H1 (cell line): Measurements from ENCODE around the gene SLC9C2. TPM values are rescaled to one million over a fixed set of nuclear protein-coding genes. Genes with fewer than 3 reads are reported as not detected.

Experiments
- CTCF ChIA-PET: fragments of 300-600 bp; sonication (Branson Sonifier 250); formaldehyde crosslinking; loops from one replicate; lab custom pipeline; 2021; ENCODE audit not compliant: partially characterized antibody; lab: Charles Lee
- POLR2A ChIA-PET: fragments of 300-600 bp; sonication (Branson Sonifier 250); formaldehyde crosslinking; loops from one replicate; lab custom pipeline; 2021; ENCODE audit warnings: inconsistent platforms; ENCODE audit not compliant: partially characterized antibody; lab: Charles Lee
- DNase-seq, 2 experiments: peaks; one replicate each; pipeline versions ENCODE4 v3.0.0 to v3.0.0-alpha.2; 2010 to 2022; ENCODE audit warnings: low spot score in 2 of 2, low read depth in 1 of 2, mixed read lengths in 1 of 2
- FAIRE-seq: peaks from 2 replicates; lab custom pipeline; 2011; peaks lifted over from hg19 to GRCh38; lab: Jason Lieb, UNC
- H2AFZ ChIP-seq: 2 replicates; pipeline ENCODE4 v1.8.1; 2012; ENCODE audit warnings: low read length, inconsistent platforms
- H2AK5ac ChIP-seq: 2 replicates; pipeline ENCODE4 v1.6.1; 2013; ENCODE audit warnings: low read depth, low read length
- H2BK120ac ChIP-seq: replicated peaks from 2 replicates; pipeline ENCODE3; 2013; ENCODE audit warnings: low read depth, low read length, inconsistent platforms
- H2BK12ac ChIP-seq: 2 replicates; pipeline ENCODE4 v1.6.1; 2013; ENCODE audit warnings: low read depth, low read length
- H2BK15ac ChIP-seq: 2 replicates; pipeline ENCODE4 v1.6.1; 2013; ENCODE audit warnings: low read length
- H2BK20ac ChIP-seq: 2 replicates; pipeline ENCODE4 v1.6.1; 2013; ENCODE audit warnings: low read length
- H2BK5ac ChIP-seq: 2 replicates; pipeline ENCODE4 v1.6.1; 2013; ENCODE audit warnings: low read depth, low read length
- H3K14ac ChIP-seq: 2 replicates; pipeline ENCODE4 v1.6.1; 2013; ENCODE audit warnings: inconsistent platforms; ENCODE audit not compliant: insufficient read length
- H3K18ac ChIP-seq: 2 replicates; pipeline ENCODE4 v1.6.1; 2013; ENCODE audit warnings: low read length; ENCODE audit errors: extremely low read depth
- H3K23ac ChIP-seq: 2 replicates; pipeline ENCODE4 v1.6.1; 2013; ENCODE audit warnings: inconsistent platforms; ENCODE audit not compliant: insufficient read length
- H3K23me2 ChIP-seq: 2 replicates; pipeline ENCODE4 v1.6.1; 2013; ENCODE audit warnings: low read depth, low read length
- H3K27ac ChIP-seq: 2 replicates; pipeline ENCODE4 v1.6.1; 2011; ENCODE audit warnings: low read depth, low read length, inconsistent platforms
- H3K27me3 ChIP-seq, 4 experiments: replicated peaks in 1 of 4; 1 replicate in 1 of 4; 2 replicates in 3 of 4; pipeline versions ENCODE4 v1.6.1 to v1.8.1; 2011 to 2013; ENCODE audit warnings: low read length in 3 of 4, mild to moderate bottlenecking in 3 of 4, inconsistent platforms in 2 of 4, mixed read lengths in 2 of 4, moderate library complexity in 1 of 4; ENCODE audit not compliant: control insufficient read depth in 3 of 4, insufficient read depth in 3 of 4; ENCODE audit errors: extremely low read depth in 1 of 4
- H3K36me3 ChIP-seq, 4 experiments: 2 replicates each; pipeline versions ENCODE4 v1.6.1 to v1.8.1; 2011 to 2013; ENCODE audit warnings: mild to moderate bottlenecking in 4 of 4, low read length in 3 of 4, moderate library complexity in 2 of 4, control low read depth in 1 of 4, inconsistent platforms in 1 of 4; ENCODE audit not compliant: insufficient read depth in 4 of 4, control insufficient read depth in 2 of 4
- H3K4ac ChIP-seq: replicated peaks from 2 replicates; pipeline ENCODE3; 2013; ENCODE audit warnings: low read length, low read depth, mixed read lengths, inconsistent platforms; ENCODE audit not compliant: insufficient read length
- H3K4me1 ChIP-seq, 4 experiments: replicated peaks in 1 of 4; 1 replicate in 1 of 4; 2 replicates in 3 of 4; pipeline versions ENCODE4 v1.6.1 to v1.8.1; 2011 to 2013; ENCODE audit warnings: low read length in 3 of 4, inconsistent platforms in 2 of 4, mixed read lengths in 1 of 4; ENCODE audit not compliant: insufficient read depth in 4 of 4, control insufficient read depth in 3 of 4
- H3K4me2 ChIP-seq, 2 experiments: 2 replicates each; pipeline versions ENCODE4 v1.6.1 to v1.8.1; 2011 to 2013; ENCODE audit warnings: low read depth in 2 of 2, low read length in 2 of 2, control low read depth in 1 of 2, inconsistent platforms in 1 of 2, mild to moderate bottlenecking in 1 of 2; ENCODE audit not compliant: insufficient read depth in 1 of 2
- H3K4me3 ChIP-seq, 4 experiments: fragments of 200-600, 300-600 bp in 1 of 4; sonication (generic), shearing (Covaris generic), sonication (Bioruptor Twin) in 1 of 4; 2 replicates each; pipeline versions ENCODE4 v1.5.1 to v1.8.1; 2011 to 2016; ENCODE audit warnings: low read length in 4 of 4, low read depth in 3 of 4, control low read depth in 2 of 4, inconsistent platforms in 2 of 4, mild to moderate bottlenecking in 2 of 4, mixed read lengths in 1 of 4, moderate library complexity in 1 of 4; ENCODE audit not compliant: insufficient read depth in 2 of 4; ENCODE audit errors: extremely low read depth in 1 of 4
- H3K56ac ChIP-seq: replicated peaks from 2 replicates; pipeline ENCODE3; 2013; ENCODE audit warnings: low read depth, mild to moderate bottlenecking, mixed read lengths, low read length, inconsistent platforms; ENCODE audit not compliant: insufficient read length
- H3K79me1 ChIP-seq: 2 replicates; pipeline ENCODE4 v1.6.1; 2013; ENCODE audit warnings: low read depth, low read length, control low read depth
- H3K79me2 ChIP-seq, 2 experiments: 2 replicates each; pipeline versions ENCODE4 v1.6.1 to v1.8.1; 2012 to 2013; ENCODE audit warnings: low read length in 2 of 2, mild to moderate bottlenecking in 2 of 2, inconsistent platforms in 1 of 2; ENCODE audit not compliant: insufficient read depth in 2 of 2, control insufficient read depth in 1 of 2
- H3K9ac ChIP-seq, 4 experiments: replicated peaks in 1 of 4; 1 replicate in 1 of 4; 2 replicates in 3 of 4; pipeline versions ENCODE4 v1.6.1 to v1.8.1; 2011 to 2013; ENCODE audit warnings: low read depth in 3 of 4, low read length in 3 of 4, control low read depth in 2 of 4, mild to moderate bottlenecking in 2 of 4, moderate library complexity in 2 of 4, inconsistent platforms in 1 of 4; ENCODE audit errors: extremely low read depth in 1 of 4
- H3K9me3 ChIP-seq, 2 experiments: 2 replicates each; pipeline versions ENCODE4 v1.6.1 to v1.8.1; 2012 to 2013; ENCODE audit warnings: mild to moderate bottlenecking in 2 of 2, moderate library complexity in 2 of 2, control low read depth in 1 of 2, inconsistent platforms in 1 of 2, low read depth in 1 of 2, low read length in 1 of 2, mixed read lengths in 1 of 2; ENCODE audit not compliant: insufficient read depth in 2 of 2
- H4K20me1 ChIP-seq, 2 experiments: replicated peaks in 1 of 2; 2 replicates each; pipeline versions ENCODE3 to v1.8.1; 2011 to 2013; ENCODE audit warnings: inconsistent platforms in 2 of 2, low read length in 2 of 2, mild to moderate bottlenecking in 1 of 2; ENCODE audit not compliant: insufficient read depth in 2 of 2, control insufficient read depth in 1 of 2
- H4K5ac ChIP-seq: 2 replicates; pipeline ENCODE4 v1.6.1; 2013; ENCODE audit warnings: low read length, low read depth, mixed read lengths, inconsistent platforms; ENCODE audit not compliant: insufficient read length
- H4K8ac ChIP-seq: 2 replicates; pipeline ENCODE4 v1.8.0; 2013; ENCODE audit warnings: mild to moderate bottlenecking, moderate library complexity, low read length, inconsistent platforms; ENCODE audit not compliant: insufficient read depth; ENCODE audit errors: extremely low read depth
- H4K91ac ChIP-seq: replicated peaks from 2 replicates; pipeline ENCODE3; 2013; ENCODE audit warnings: low read length, mixed read lengths, inconsistent platforms; ENCODE audit not compliant: insufficient read length
- ATF2 ChIP-seq: IDR thresholded peaks from 2 replicates; pipeline ENCODE4 v1.6.1; 2012; ENCODE audit warnings: low read length, inconsistent platforms
- BACH1 ChIP-seq: IDR thresholded peaks from 2 replicates; pipeline ENCODE4 v1.6.1; 2012; ENCODE audit warnings: low read length, improper control_type of control experiment
- CHD1 ChIP-seq: IDR thresholded peaks from 2 replicates; pipeline ENCODE4 v1.6.1; 2012; ENCODE audit warnings: low read depth, low read length, improper control_type of control experiment
- KDM1A ChIP-seq: fragments of 200-600, 300-600 bp; sonication (generic); IDR thresholded peaks from 2 replicates; pipeline ENCODE4 v1.7.1; 2016; ENCODE audit warnings: mild to moderate bottlenecking, low read length, borderline replicate concordance
- KDM4A ChIP-seq: IDR thresholded peaks from one replicate; pipeline ENCODE4 v1.7.1; 2012; ENCODE audit warnings: low read depth, mild to moderate bottlenecking, moderate library complexity, low read length, inconsistent platforms; ENCODE audit not compliant: severe bottlenecking
- PHF8 ChIP-seq: fragments of 200-600 bp; sonication (generic); conservative IDR thresholded peaks from 2 replicates; pipeline ENCODE4 v1.7.1; 2012; ENCODE audit warnings: low read depth, mild to moderate bottlenecking, inconsistent platforms, low read length, moderate library complexity
- POLR2A ChIP-seq, 2 experiments: IDR thresholded peaks; 1 replicate in 1 of 2; 2 replicates in 1 of 2; pipeline ENCODE4 v1.6.1; 2011; ENCODE audit warnings: low read depth in 2 of 2, low read length in 2 of 2, mild to moderate bottlenecking in 2 of 2; ENCODE audit errors: control extremely low read depth in 1 of 2
- RBBP5 ChIP-seq: IDR thresholded peaks from 2 replicates; pipeline ENCODE4 v1.7.1; 2012; ENCODE audit warnings: low read depth, mild to moderate bottlenecking, inconsistent platforms, low read length, moderate library complexity, borderline replicate concordance
- SAP30 ChIP-seq: fragments of 300-600 bp; sonication (generic); IDR thresholded peaks from 2 replicates; pipeline ENCODE4 v1.7.1; 2012; ENCODE audit warnings: low read length, moderate library complexity, mild to moderate bottlenecking, inconsistent platforms; ENCODE audit not compliant: insufficient read depth, insufficient replicate concordance
- SIN3A ChIP-seq, 2 experiments: IDR thresholded peaks in 1 of 2; conservative IDR thresholded peaks in 1 of 2; 2 replicates each; pipeline ENCODE4 v1.6.1; 2011 to 2012; ENCODE audit warnings: low read length in 2 of 2, improper control_type of control experiment in 1 of 2, low read depth in 1 of 2, mild to moderate bottlenecking in 1 of 2
- SP1 ChIP-seq: IDR thresholded peaks from 2 replicates; pipeline ENCODE4 v1.6.1; 2011; ENCODE audit warnings: low read depth, low read length
- SP4 ChIP-seq: IDR thresholded peaks from 2 replicates; pipeline ENCODE4 v1.6.1; 2012; ENCODE audit warnings: low read length, inconsistent platforms
- TAF7 ChIP-seq: optimal IDR thresholded peaks from 2 replicates; pipeline ENCODE3; 2011; ENCODE audit warnings: low read depth, mild to moderate bottlenecking, inconsistent platforms, low read length, moderate library complexity, borderline replicate concordance
- TEAD4 ChIP-seq: IDR thresholded peaks from 2 replicates; pipeline ENCODE4 v1.6.1; 2012; ENCODE audit warnings: low read depth, low read length, inconsistent platforms, mixed read lengths
- polyA plus RNA-seq, 7 experiments: library from polyadenylated mRNA; depleted of rRNA in 3 of 7; stranded (reverse) in 5 of 7; unstranded in 2 of 7; fragments of >200 nt in 5 of 7; fragments of 200-250 nt in 2 of 7; gene quantifications; 1 replicate in 5 of 7; 2 replicates in 1 of 7; 4 replicates in 1 of 7; pipeline versions ENCODE4 v1.2.1 to v1.2.3, GENCODE V29; 2011 to 2013; ENCODE audit warnings: missing spikeins in 2 of 7, mixed read lengths in 2 of 7
- total RNA-seq: library from RNA; stranded (reverse); fragmentation: NEBNext Ultra II Directional; extraction: Animal tissue kit (Norgen Biotek cat#: 25700); gene quantifications from 2 replicates; pipeline ENCODE4 v1.2.1, GENCODE V29; 2021

SLC9C2 gene
- total and polyA plus RNA-seq, 2 of the 8 experiments (the other 6 are each of a cell fraction or from before 2014, with no cell fraction given): not detected

GRCh38 chr1:173453982-173454381 lies 148.9 kb downstream of the SLC9C2 start:
- Histone ChIP-seq H3K56ac (no peak overlapping the region), H4K5ac (no peak overlapping the region), H2BK15ac (no peak overlapping the region), H2BK20ac (no peak overlapping the region), H3K79me2 (peaks cover 0 to 7% of the 10 kb centered on the region in 2 experiments; a peak in 1 of 4 replicates), H3K14ac (no peak overlapping the region), H3K23ac (no peak overlapping the region), H2AFZ (no peak overlapping the region), H2BK5ac (no peak overlapping the region), H2AK5ac (no peak overlapping the region), H3K23me2 (no peaks in the 10 kb centered on the region), H3K27ac (no peak overlapping the region), H3K27me3 (no peaks in the 10 kb centered on the region), H3K9me3 (no peaks in the 10 kb centered on the region), H3K36me3 (no peaks in the 10 kb centered on the region; a peak in 1 of 8 replicates), H3K4ac (no peak overlapping the region), H3K9ac (no peak overlapping the region), H3K4me3 (no peak overlapping the region), H2BK120ac (no peak overlapping the region), H4K20me1 (no peaks in the 10 kb centered on the region), H4K91ac (no peak overlapping the region), H4K8ac (no peak overlapping the region), H3K79me1 (no peaks in the 10 kb centered on the region; the same call in 1 of the 2 replicates), H3K4me1 (peaks cover 0 to 8% (median 0%) of the 10 kb centered on the region in 4 experiments; a peak in 2 of 7 replicates), H3K18ac (no peak overlapping the region), H3K4me2 (no peak overlapping the region), H2BK12ac (no peak overlapping the region)
- CTCF ChIA-PET: interaction anchor here (1.2 to 1.3 kb wide), 2 partner anchors 15 to 34 kb away, joined by 3 to 4 read pairs; no protein-coding TSS in a partner anchor
- DNase-seq: no peak
- POLR2A ChIA-PET: interaction anchor here (3.0 kb wide), 1 partner anchor 24 kb away, joined by 8 read pairs; no protein-coding TSS in a partner anchor
- no peak for FAIRE-seq
- TF ChIP-seq BACH1 (no peak), KDM4A (no peak), KDM1A (no peak), PHF8 (no peak), SP1 (no peak), TAF7 (no peak), ATF2 (no peak), CHD1 (no peak), TEAD4 (no peak), SP4 (no peak), RBBP5 (no peak), SIN3A (conservative IDR thresholded peaks at IDR 0.05 in 1 of 2, IDR thresholded peaks at IDR 0.05 in 1 of 2; ENCODE audit: low read depth in 1 of 2, low read length in 2 of 2) (no peak), SAP30 (no peak), POLR2A (IDR thresholded peaks at IDR 0.05; ENCODE audit: control extremely low read depth in 1 of 2, low read depth in 2 of 2, low read length in 2 of 2) (no peak)
